Measurements from ENCODE around the gene SERPINE2. TPM values are rescaled to one million over a fixed set of nuclear protein-coding genes. Genes with fewer than 3 reads are reported as not detected.

SERPINE2 gene
- total RNA-seq, 1 donor from 2014 or later, result 26.9 TPM

DNA sequence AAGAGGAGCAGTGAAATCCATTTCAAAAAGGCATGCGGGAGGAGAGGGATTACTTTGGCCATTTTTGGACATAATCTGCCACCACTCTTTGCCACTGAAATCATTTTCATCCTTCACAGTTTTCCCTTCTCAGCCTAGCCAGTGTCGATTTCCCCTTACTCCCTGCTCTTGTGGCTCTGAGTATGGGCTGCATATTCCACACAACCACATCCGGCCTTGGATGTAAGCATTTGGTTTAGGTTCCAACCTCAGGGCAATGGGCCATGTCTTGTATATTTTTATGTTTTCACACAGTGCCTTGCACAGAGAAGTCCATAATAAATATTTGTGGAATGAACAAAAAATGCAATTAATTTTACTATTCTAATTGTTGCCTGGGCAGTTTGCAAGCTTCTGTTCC lies 7.7 kb upstream of the SERPINE2 start:
- DNase-seq (ENCODE audit: low read depth), result no peak

DNA sequence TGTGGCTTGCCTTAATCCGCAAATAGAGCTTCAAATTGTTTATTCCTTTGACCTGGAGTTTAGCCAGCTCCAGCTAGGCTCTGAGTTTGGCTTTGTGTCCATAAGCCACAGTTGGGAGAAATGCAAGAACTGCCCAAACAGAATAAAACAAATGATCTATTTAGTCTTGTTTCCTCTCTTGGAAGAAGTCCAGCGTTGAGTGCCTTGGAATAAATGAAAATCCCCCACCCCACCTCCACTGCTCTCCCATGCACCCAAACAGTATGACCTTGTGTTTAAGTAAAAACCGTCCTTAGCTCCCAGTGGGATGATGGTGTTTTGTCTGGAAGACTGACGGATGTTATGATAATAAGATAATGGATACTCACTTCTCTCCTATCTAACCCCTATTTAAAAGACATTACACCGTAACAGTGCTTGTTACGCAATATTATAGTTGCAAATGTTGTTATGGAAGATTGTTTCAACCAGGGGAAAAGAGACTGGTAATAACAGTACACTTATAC lies 3.2 kb upstream of the SERPINE2 start:
- DNase-seq (ENCODE audit: low read depth), result no peak

DNA sequence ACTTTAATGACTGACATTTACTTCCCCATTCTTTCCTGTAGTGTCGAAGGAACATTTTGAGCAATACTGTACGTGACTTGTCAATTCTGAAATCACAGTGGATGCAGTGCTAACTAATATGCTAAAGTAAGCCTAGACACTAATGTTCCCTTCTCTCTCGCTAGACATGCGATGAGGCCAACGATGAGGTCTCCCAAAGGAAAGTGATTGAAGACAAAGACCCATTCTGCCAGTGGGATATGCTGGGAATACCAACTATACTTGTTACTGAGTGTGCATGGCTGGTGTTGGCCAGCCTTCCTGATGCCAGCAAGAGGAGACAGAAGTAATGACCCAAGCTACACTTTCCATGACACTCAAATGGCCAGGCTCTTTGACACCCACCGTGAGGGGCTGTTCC lies 2.5 kb upstream of the SERPINE2 start:
- DNase-seq (ENCODE audit: low read depth), result no peak

DNA sequence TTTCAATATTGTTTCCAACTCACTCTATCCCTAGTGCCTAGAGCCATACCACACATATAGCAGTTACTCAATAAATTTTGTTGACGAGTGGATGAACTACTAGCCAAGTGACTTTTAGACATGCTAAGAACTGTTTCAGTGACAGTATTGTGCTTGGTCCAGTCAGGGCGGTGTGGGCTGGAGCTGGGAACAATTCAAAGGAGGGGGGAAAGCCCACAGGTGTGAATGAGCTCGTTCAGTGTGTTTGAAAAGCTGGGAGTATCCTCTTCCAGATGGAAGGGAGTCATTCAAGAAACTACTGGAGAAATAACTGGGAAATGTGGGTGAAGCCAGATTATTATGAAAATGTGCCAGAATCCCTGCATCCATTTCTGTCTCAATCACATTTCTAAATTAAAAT lies 1.7 kb upstream of the SERPINE2 start:
- no peak for DNase-seq (ENCODE audit: low read depth)

DNA sequence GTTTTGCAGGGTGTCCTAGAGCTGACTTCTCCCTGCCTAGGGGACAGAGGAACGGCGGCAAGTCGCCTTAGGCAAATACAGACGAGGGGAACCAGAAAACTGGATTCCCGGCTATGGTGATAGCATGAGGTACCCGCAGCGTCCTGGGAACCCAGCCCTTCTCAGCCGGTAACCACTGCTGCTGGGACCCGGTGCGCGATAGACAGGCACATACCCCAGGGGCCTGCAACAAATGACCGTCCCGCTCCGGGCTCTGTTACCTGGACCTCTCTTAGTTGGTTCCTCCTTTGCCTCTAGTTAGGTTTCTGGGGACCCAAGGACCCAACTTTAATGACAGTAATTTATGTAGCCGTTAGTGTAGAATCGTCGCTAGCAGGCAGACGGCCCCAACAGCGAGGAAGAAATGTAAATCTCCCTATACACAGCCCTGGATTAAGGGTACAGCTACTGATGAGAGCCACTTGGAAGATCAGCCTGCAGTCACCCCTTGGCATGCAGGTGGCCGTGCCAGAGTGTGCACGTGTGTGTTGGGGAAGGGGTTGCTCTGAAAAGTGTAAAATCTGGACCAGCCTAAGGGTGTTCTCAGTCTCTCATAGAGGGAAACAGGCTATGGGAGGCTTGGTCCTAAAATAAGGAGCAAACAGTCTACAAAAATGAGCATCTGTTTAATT lies 819 bp upstream of the SERPINE2 start:
- DNase-seq (ENCODE audit: low read depth), result no peak

DNA sequence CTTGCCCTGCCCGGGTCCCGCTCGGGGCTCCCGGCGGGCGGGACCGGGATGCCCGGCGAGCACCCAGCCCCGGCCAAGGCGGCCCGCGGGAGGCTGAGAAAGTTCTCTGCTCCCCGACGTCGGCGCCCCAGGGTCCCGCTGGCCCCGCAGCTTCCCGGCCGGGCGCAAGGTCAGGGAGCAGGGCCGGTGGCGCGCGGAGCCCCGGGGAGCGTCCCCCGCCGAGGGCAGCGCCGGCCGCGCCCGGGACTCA lies 331 bp downstream of the SERPINE2 start:
- no peak for DNase-seq (ENCODE audit: low read depth)

DNA sequence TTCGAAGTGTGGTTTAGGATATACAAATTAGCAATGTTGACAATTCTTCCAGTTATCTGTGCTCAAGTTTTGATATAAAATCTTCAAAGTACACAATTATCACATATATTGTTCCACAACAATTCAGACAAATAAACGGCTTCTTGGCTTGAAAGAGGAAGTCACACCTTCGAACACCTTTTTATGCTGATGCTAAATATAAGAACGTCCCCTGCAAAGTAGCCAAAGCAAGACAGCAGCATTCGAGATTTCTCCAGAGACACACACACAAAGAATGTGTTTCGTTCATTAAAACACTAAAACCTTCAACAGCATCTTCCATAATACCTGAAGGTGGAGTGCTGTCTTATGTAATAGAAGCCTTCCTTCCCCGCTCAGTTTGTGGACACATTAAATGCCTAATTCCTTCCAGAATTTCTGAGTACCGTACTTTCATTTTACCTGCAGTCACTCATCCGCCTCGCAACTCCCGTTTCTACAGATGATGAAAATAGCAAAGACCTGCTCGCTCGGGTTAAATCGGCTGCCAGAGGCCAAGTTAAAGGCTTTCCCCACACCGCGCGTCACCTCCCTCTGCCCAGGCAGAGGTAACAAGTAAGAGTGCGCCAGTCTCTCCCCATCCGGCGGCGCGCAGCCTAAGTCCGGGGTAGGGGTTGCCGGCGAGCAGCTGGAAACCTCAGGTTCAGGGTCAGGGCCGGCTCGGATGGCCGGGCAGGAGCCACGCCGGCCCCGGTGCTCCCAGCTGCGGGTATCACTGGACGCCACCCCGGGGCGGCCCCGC lies 847 bp downstream of the SERPINE2 start:
- DNase-seq (ENCODE audit: low read depth), result peak; percentile 43

DNA sequence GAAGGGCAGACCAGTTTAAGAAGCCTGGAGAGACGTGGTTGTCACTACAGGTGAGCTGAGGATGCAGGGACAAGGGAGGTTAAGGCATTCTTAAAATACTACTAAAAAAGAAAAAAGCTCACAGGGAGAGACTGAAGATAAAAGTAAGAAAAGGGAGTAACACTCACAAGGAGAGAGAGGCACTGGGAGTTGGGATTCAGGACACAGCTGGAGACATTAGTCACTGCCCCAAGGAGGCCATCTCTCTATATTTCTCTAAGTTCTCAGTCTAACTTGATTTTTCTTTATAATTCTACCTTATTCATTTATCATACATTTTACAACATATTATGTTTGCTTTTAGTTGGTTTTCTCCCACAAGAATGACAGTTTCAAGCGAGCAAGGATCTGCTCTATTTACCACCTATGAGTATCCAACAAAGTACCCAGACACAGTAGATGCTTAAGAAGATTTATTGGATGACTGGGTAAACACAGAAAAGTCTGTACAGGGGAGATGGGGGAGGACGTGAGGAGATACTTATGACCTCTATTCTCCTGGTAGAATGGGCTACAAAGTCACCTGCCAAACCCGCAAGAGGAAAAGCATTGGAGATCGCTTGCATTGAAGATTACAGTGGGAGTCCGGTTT lies 2.2 kb downstream of the SERPINE2 start:
- DNase-seq (ENCODE audit: low read depth), result no peak

DNA sequence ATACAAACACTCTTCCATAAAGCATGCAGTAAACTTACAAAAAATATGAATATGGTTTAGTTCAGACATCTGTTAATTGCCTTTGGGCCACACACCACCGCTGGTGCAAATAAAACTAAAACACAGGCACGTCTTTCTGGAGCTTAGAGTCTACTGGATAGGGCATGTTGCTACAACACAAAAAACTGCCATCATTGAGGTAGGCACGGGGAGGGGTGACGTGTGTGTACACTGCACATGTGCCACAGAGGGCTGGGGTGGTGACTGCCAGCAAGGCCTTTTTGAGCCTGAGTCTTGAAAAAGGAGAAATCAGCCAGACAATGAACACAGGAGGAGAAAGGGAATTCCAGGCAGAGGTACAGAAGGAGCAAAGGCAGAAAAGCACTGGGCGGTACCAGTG lies 5.1 kb downstream of the SERPINE2 start:
- no peak for DNase-seq (ENCODE audit: low read depth)

DNA sequence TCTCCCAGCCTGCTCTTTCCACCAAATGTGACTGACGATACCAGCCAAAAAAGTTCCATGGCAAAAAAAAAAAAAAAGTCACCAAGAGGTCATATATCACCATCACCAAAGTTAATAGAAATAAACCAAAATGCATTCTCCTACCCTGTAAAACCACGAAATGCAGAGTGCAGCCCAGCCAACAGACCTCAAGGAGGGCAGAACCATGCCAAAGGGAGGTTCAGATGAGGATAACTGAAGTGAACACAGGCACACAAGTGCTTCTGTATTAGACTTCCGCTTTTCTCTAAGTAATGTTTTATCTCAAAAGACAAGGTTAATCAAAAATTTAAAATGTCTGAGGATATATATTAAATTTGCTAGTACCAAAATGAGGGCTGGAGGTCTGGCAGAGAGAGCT lies 5.5 kb downstream of the SERPINE2 start:
- no peak for DNase-seq (ENCODE audit: low read depth)

DNA sequence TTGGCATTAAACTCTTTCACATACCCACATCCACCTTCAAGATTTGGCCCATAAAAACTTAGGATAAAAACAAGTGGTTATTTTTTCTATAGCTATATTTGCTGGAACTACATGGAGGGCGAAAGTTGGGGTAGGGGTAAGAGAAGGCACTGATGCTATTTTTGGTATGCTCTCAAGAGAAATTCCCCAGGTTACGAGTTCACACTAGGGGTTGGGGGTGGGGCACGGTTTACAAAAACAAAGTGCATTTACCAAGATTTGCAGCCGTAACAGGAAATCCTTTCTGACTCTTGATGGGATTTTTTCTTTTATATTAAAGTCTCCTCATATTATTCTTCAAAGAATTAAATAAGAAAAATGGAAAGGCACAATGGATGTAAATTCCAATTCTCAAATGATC lies 6.8 kb downstream of the SERPINE2 start:
- no peak for DNase-seq (ENCODE audit: low read depth)

DNA sequence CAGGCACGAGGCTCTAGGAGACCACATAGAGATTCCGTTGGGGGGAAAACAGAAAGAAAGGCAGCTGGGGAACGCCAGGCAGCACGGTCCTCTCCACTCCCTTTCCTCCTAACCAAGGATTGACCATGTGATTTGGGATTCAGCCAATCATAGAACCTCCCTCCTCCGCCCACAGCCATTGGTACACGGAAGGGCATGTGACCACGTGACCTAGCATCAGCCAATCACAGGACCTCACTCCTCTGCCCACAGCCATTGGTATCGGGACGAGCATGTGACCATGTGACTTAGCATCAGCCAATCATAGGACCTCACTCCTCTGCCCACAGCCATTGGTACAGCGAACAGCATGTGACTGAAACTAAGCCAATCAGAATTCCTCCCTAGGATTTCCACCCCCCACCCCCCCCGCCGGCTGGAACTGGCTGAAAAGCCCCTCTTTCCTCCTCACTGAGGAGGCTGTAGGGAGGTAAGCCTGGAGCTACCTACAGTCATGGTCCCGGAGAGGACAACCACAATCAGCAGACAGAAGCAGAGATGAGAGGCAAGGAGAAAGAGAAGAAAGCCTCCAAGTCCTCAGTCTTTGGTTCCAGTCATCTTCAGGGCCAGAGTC lies 7.6 kb downstream of the SERPINE2 start:
- no peak for DNase-seq (ENCODE audit: low read depth)

DNA sequence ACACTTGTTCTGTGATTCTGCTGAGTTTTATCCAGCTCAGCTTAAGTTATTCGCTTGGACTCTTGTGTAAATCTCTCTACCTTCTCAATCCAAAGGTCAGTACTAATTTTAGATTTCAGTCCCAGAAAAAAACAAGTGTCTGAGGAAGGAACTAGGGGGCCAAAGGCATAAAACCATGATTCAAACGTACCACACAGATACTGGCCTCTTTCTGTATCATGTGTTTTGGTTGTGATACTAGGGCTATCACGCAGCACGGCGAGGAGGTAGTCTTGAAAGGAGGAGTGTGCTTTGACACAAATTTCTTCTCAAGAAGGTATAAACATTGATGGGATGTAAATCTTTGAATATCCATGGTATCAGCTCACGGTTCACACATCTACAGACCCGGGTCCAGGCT lies 8.3 kb downstream of the SERPINE2 start:
- no peak for DNase-seq (ENCODE audit: low read depth)

DNA sequence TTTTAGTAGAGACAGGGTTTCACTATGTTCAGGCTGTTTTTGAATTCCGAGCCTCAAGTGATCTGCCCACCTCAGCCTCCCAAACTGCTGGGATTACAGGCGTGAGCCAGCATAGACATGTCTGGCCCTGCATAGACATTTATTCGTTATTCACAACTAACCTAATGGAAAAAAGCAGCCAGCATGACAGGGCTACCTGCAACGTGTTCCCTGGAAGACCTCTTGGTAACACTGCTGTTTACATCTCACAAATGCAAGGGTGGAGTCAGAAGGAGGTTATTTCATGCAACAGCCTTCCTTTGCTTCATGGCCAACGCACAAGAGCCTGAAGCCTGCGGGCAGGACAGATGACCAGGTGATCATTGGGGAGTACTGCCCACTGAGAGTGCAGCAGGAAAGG lies 9.2 kb downstream of the SERPINE2 start:
- DNase-seq (ENCODE audit: low read depth), result no peak

DNA sequence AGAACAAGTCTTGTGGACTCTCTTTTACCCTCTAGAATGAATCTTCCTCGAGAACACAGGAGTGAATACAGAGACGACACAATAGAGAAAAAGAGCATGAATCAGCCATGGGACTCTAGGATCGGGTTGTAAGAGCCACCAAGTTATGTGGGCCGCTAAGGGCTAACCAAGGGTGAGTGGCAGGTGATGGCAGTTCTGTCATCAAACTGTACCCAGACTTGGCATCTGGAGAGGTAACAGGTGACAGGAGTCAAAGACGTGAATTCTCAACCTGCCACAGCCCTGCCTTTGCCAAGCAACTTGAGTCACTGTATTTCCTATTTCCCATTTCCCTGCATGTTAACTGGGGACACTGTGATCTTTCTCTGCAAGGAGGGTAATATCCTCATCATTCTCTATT lies 11.2 kb downstream of the SERPINE2 start:
- DNase-seq (ENCODE audit: low read depth), result peak; percentile 33

DNA sequence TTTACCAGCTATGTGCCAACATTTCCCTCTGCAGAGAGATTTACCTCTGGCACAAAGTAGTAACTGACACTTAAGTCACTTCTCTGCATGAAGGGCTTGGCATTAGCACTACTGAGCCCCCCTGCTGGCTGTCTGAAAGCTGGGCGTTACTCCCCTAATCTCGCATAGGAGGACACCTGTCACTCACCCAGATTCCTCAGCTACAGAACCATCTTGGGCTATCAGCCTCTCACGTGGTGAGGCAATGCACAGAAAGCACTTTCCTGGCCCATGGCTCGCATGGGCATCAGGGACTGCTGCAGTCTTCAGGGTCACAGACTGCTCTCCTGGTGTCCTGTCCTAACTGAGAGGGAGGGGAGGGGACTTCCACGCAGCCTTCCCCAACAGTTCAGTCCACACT lies 12.0 kb downstream of the SERPINE2 start:
- DNase-seq (ENCODE audit: low read depth), result no peak

DNA sequence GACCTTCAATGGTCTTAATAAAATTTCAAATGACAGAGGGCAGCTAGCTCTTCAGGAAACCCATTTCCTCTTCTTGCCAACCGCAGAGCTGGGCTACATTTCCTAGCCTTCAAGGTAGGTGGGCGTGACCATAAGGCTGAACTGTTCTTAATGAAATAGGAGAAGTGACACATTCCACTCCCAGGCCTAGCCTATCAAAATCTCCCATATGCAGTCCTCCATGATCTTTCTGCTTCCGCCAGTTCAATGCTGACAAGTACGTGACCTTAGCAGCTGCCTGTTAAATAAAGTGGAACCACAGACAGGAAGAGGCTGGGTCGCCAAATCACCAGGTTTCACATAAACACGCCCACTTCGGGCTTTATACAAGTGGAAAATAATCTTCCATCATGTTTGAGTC lies 13.2 kb downstream of the SERPINE2 start:
- no peak for DNase-seq (ENCODE audit: low read depth)

DNA sequence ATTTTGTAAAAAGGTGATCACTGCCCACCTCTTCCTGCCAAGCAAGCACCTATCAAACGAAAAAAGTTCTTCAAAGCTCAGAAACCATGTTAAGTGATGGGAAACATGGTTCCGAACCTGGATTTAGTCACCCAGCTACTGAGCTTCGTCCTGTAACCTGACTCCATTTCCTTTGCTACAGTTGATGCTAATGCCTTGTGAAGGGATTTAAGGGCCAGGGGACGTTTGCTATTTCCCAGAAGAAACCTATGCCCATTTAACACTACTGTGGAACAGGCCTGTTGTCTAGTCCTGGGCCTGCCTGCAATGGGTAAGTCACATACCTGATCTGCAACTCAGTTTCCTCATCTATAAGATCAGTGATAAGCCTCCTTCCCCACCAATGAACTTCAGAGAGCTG lies 14.8 kb downstream of the SERPINE2 start:
- DNase-seq (ENCODE audit: low read depth), result no peak

DNA sequence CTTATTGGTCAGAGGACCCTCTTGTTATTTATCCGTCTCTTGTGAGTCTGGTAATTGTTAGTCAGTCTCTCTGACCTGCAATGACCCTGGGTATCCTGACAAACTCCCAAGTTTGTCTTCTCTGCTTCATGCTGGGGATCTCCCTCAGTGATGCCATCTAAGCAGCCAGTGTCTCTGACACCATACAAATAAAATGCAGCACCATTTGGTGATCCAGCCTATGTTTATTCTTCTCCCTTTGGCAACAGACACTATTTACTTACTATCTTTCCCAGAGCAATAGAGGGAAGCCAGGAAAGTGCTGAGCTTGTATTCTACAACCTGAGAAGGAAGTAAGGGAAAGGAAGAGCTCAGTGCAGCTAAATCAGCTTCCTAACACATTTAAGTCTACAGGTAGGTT lies 15.9 kb downstream of the SERPINE2 start:
- DNase-seq (ENCODE audit: low read depth), result peak; percentile 53

DNA sequence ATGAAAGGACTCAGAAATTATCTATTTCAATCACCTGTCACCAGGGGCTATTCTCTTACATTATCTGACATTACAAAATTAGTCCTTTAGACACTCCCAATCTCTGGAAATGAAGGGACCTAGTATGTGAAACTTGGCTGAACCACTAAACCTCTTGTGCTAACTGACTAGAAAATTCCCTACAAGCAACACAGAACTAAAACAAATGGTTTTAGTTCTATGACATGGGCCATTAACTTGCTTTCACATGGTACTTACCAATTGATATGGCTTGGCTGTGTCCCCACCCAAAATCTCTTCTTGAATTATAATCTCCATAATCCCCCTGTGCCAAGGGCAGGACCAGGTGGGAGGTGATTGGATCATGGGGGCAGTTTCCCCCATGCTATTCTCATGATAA lies 16.6 kb downstream of the SERPINE2 start:
- no peak for DNase-seq (ENCODE audit: low read depth)

DNA sequence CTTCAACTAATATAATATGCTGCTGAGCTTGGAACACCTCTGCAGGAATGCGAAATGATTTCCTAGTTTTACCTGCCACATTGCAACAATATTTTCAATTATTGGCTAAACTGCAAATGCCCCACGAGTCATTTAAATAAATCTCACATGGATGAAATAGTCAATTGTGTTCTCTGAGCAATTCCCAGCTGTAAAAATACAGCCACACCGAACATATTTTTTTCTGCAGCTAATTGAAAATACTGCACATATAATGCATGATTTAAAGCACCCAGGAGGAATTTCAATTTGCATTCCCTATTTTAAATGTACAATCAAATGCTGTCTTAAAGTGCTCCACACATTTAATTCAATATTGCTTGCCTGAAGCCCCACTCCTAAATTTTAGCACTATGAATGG lies 18.6 kb downstream of the SERPINE2 start:
- DNase-seq (ENCODE audit: low read depth), result no peak

DNA sequence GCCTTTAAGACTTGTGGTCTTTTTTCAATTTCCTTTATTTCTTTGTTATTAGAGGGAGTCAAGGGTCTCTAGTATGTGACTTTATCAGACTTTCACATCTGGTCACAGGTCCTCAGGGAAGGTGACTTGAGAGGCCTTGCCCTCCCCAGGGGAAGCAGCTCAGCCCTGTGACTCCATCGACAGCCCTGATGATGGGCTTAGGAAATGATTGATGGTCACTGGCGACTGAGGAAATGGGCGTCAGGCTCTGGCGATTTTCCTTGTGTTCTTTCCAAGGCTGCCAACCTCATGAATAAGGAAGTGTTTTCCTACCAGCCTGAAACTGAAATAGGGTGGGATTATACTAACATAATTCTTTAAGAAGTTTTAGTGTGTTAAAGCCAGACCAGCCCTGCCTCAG lies 21.1 kb downstream of the SERPINE2 start:
- DNase-seq (ENCODE audit: low read depth), result no peak

Measured in myocyte (in vitro differentiated cells).